IMR-90 (cell line): ENCODE measurements around the gene DUS1L. TPM values are rescaled to one million over a fixed set of nuclear protein-coding genes. Genes with fewer than 3 reads are reported as not detected.
A peak's percentile ranks its signal among the peaks of the same experiment; 100 is the strongest.

Source experiments
- ATAC-seq: fragments of 200-7000 bp; cut with Tn5 transposase; 2 replicates; pipeline ENCODE4 v1.9.1; 2020; ENCODE audit warnings: low read depth, mild to moderate bottlenecking, moderate library complexity
- BruUV-seq: library from RNA; stranded (reverse); fragments of 400-500 nt; replicated peaks from 2 replicates; lab custom pipeline; 2021; lab: Mats Ljungman, UMichigan
- CTCF ChIA-PET: fragments of 300-600 bp; formaldehyde crosslinking; extraction: SDS; loops from one replicate; lab custom pipeline; 2021; ENCODE audit warnings: antibody characterized with exemption; lab: Yijun Ruan, JAX
- POLR2A ChIA-PET: fragments of 300-600 bp; sonication (Branson Sonifier 250); formaldehyde crosslinking; loops from one replicate; lab custom pipeline; 2022; ENCODE audit warnings: antibody characterized with exemption; ENCODE audit not compliant: unreplicated experiment; lab: Charles Lee
- DNase-seq: peaks from one replicate; pipeline ENCODE4 v3.0.0; 2013
- H2AFZ ChIP-seq: replicated peaks from 2 replicates; pipeline ENCODE3; 2013; ENCODE audit warnings: low read length, mild to moderate bottlenecking; ENCODE audit not compliant: poor library complexity
- H2AK5ac ChIP-seq: 2 replicates; pipeline ENCODE4 v1.6.1; 2013; ENCODE audit warnings: low read depth, low read length, inconsistent platforms
- H2AK9ac ChIP-seq: replicated peaks from 2 replicates; pipeline ENCODE3; 2013; ENCODE audit warnings: mild to moderate bottlenecking, low read depth, low read length, moderate library complexity; ENCODE audit not compliant: poor library complexity
- H2BK120ac ChIP-seq: 2 replicates; pipeline ENCODE4 v1.6.1; 2013; ENCODE audit warnings: low read depth, low read length, inconsistent platforms
- H2BK15ac ChIP-seq: 3 replicates; pipeline ENCODE4 v1.6.1; 2013; ENCODE audit warnings: low read depth, low read length, inconsistent platforms
- H2BK20ac ChIP-seq: 2 replicates; pipeline ENCODE4 v1.6.1; 2013; ENCODE audit warnings: low read depth, mild to moderate bottlenecking, inconsistent platforms, low read length, moderate library complexity
- H2BK5ac ChIP-seq: 2 replicates; pipeline ENCODE4 v1.6.1; 2013; ENCODE audit warnings: mild to moderate bottlenecking, low read depth, low read length, inconsistent platforms; ENCODE audit not compliant: poor library complexity, severe bottlenecking
- H3K14ac ChIP-seq: replicated peaks from 2 replicates; pipeline ENCODE4 v1.6.1; 2013; ENCODE audit warnings: low read depth, low read length, inconsistent platforms
- H3K18ac ChIP-seq: 2 replicates; pipeline ENCODE4 v1.6.1; 2013; ENCODE audit warnings: low read depth, low read length, control low read depth
- H3K23ac ChIP-seq: 2 replicates; pipeline ENCODE4 v1.6.1; 2013; ENCODE audit warnings: low read depth, low read length, inconsistent platforms
- H3K27ac ChIP-seq: 2 replicates; pipeline ENCODE4 v1.5.1; 2013; ENCODE audit warnings: mild to moderate bottlenecking, control low read depth, low read length; ENCODE audit not compliant: insufficient read depth
- H3K27me3 ChIP-seq: 2 replicates; pipeline ENCODE4 v1.6.1; 2013; ENCODE audit warnings: low read length; ENCODE audit not compliant: control insufficient read depth, insufficient read depth
- H3K36me3 ChIP-seq: 2 replicates; pipeline ENCODE4 v1.6.1; 2013; ENCODE audit warnings: low read length, mixed read lengths; ENCODE audit not compliant: control insufficient read depth, insufficient read depth
- H3K4ac ChIP-seq: 2 replicates; pipeline ENCODE4 v1.6.1; 2013; ENCODE audit warnings: low read depth, low read length, inconsistent platforms
- H3K4me1 ChIP-seq: 2 replicates; pipeline ENCODE4 v1.6.1; 2013; ENCODE audit warnings: low read length, mixed read lengths; ENCODE audit not compliant: control insufficient read depth, insufficient read depth
- H3K4me2 ChIP-seq: 2 replicates; pipeline ENCODE4 v1.6.1; 2013; ENCODE audit warnings: low read depth, mild to moderate bottlenecking, control low read depth, low read length, moderate library complexity
- H3K4me3 ChIP-seq: 2 replicates; pipeline ENCODE4 v1.5.1; 2013; ENCODE audit warnings: low read depth, mild to moderate bottlenecking, control low read depth, low read length, moderate library complexity; ENCODE audit not compliant: insufficient read depth
- H3K56ac ChIP-seq: 2 replicates; pipeline ENCODE4 v1.6.1; 2013; ENCODE audit warnings: low read length, inconsistent platforms; ENCODE audit not compliant: insufficient read depth; ENCODE audit errors: extremely low read depth
- H3K79me1 ChIP-seq, 2 experiments: 2 replicates each; pipeline ENCODE4 v1.6.1; 2013; ENCODE audit warnings: low read length in 2 of 2, inconsistent platforms in 1 of 2, low read depth in 1 of 2
- H3K9ac ChIP-seq: 2 replicates; pipeline ENCODE4 v1.6.1; 2013; ENCODE audit warnings: low read depth, low read length, control low read depth
- H3K9me1 ChIP-seq: 2 replicates; pipeline ENCODE4 v1.6.1; 2013; ENCODE audit warnings: low read length, inconsistent platforms; ENCODE audit not compliant: insufficient read depth
- H3K9me3 ChIP-seq: 2 replicates; pipeline ENCODE4 v1.6.1; 2013; ENCODE audit warnings: low read length; ENCODE audit not compliant: control insufficient read depth, insufficient read depth
- H4K20me1 ChIP-seq: 2 replicates; pipeline ENCODE4 v1.6.1; 2013; ENCODE audit warnings: low read length, inconsistent platforms; ENCODE audit not compliant: insufficient read depth
- H4K5ac ChIP-seq: 2 replicates; pipeline ENCODE4 v1.6.1; 2013; ENCODE audit warnings: mild to moderate bottlenecking, low read depth, low read length, control low read depth
- H4K8ac ChIP-seq, 2 experiments: 2 replicates each; pipeline ENCODE4 v1.6.1; 2013; ENCODE audit warnings: low read depth in 2 of 2, low read length in 2 of 2, control low read depth in 1 of 2, inconsistent platforms in 1 of 2
- H4K91ac ChIP-seq: 2 replicates; pipeline ENCODE4 v1.6.1; 2013; ENCODE audit warnings: low read depth, low read length, inconsistent platforms; ENCODE audit not compliant: insufficient read depth
- BHLHE40 ChIP-seq: fragments of 150-350 bp; IDR thresholded peaks from 2 replicates; pipeline ENCODE4 v1.6.1; 2016; ENCODE audit warnings: mild to moderate bottlenecking, low read depth, low read length
- CEBPB ChIP-seq: IDR thresholded peaks from 2 replicates; pipeline ENCODE4 v1.6.1; 2012; ENCODE audit warnings: low read depth, low read length, improper control_type of control experiment
- CTCF ChIP-seq: conservative IDR thresholded peaks from 2 replicates; pipeline ENCODE4 v1.5.1; 2012; ENCODE audit warnings: mild to moderate bottlenecking, low read depth, low read length, improper control_type of control experiment
- MAFK ChIP-seq: IDR thresholded peaks from 2 replicates; pipeline ENCODE4 v1.6.1; 2012; ENCODE audit warnings: low read depth, low read length, improper control_type of control experiment
- MAZ ChIP-seq: IDR thresholded peaks from 2 replicates; pipeline ENCODE4 v1.6.1; 2012; ENCODE audit warnings: low read depth, mild to moderate bottlenecking, low read length, improper control_type of control experiment, moderate library complexity, borderline replicate concordance
- MXI1 ChIP-seq: IDR thresholded peaks from 2 replicates; pipeline ENCODE4 v1.6.1; 2012; ENCODE audit warnings: low read depth, mild to moderate bottlenecking, low read length, moderate library complexity, borderline replicate concordance
- NFE2L2 ChIP-seq: fragments of 150-350 bp; IDR thresholded peaks from 2 replicates; pipeline ENCODE4 v1.6.1; 2016; ENCODE audit warnings: low read depth, mild to moderate bottlenecking, low read length
- POLR2A ChIP-seq: IDR thresholded peaks from 2 replicates; pipeline ENCODE4 v1.6.1; 2012; ENCODE audit warnings: mild to moderate bottlenecking, low read depth, low read length
- RAD21 ChIP-seq: IDR thresholded peaks from 2 replicates; pipeline ENCODE4 v1.6.1; 2012; ENCODE audit warnings: low read length, improper control_type of control experiment
- RCOR1 ChIP-seq: IDR thresholded peaks from 2 replicates; pipeline ENCODE4 v1.6.1; 2012; ENCODE audit warnings: mild to moderate bottlenecking, low read length, improper control_type of control experiment; ENCODE audit not compliant: insufficient replicate concordance
- RFX5 ChIP-seq: IDR thresholded peaks from 2 replicates; pipeline ENCODE4 v1.8.0; 2012; ENCODE audit warnings: low read depth, mild to moderate bottlenecking, low read length, moderate library complexity
- SMC3 ChIP-seq: fragments of 150-350 bp; IDR thresholded peaks from 2 replicates; pipeline ENCODE4 v1.6.1; 2016; ENCODE audit warnings: low read depth, mild to moderate bottlenecking, antibody characterized with exemption, low read length, moderate library complexity
- USF2 ChIP-seq: fragments of 150-350 bp; IDR thresholded peaks from 2 replicates; pipeline ENCODE4 v1.6.1; 2017; ENCODE audit warnings: mild to moderate bottlenecking, antibody characterized with exemption, low read length, low read depth
- WGBS, 2 experiments: methylation state at CpG; one replicate each; pipeline versions ENCODE4 v1.1.5 to v1.1.7; 2013; ENCODE audit warnings: missing lambda C conversion rate in 2 of 2; ENCODE audit not compliant: insufficient read length in 1 of 2; ENCODE audit errors: extremely low coverage in 2 of 2; 5-methylcytosine and 5-hydroxymethylcytosine counted together
- dilution Hi-C: fragments of 300-500 bp; cut with HindIII; formaldehyde crosslinking; loops from one replicate; pipeline ENCODE4 v1.14.3; 2018; ENCODE audit warnings: low sequenced_read_pairs; ENCODE audit not compliant: unreplicated experiment
- in situ Hi-C: fragments of 300-500 bp; cut with MboI; formaldehyde crosslinking; loops from 3 replicates; pipeline ENCODE4 v1.14.3; 2019; ENCODE audit warnings: low sequenced_read_pairs, inconsistent platforms, mixed read lengths
- intact Hi-C: fragments of 100-400 bp; cut with micrococcal nuclease; formaldehyde crosslinking; loops from 2 replicates; pipeline ENCODE4 v1.10.0; 2022
- polyA plus RNA-seq, 3 experiments: library from polyadenylated mRNA; depleted of rRNA; stranded (reverse); fragments of >200 nt; gene quantifications; 2 replicates each; pipeline ENCODE4 v1.2.3, GENCODE V29; 2012; ENCODE audit warnings: low replicate concordance in 1 of 3
- total RNA-seq: library from RNA; depleted of rRNA; stranded (reverse); fragments of >200 nt; gene quantifications from 2 replicates; pipeline ENCODE4 v1.2.3, GENCODE V29; 2012
- TF ChIP-seq, protein P1 (sequence below): fragments of 150-350 bp; IDR thresholded peaks from 2 replicates; pipeline ENCODE4 v1.6.1; 2016; ENCODE audit warnings: low read depth, mild to moderate bottlenecking, low read length, moderate library complexity, borderline replicate concordance

The DUS1L gene
- total and polyA plus RNA-seq, 2 of the 4 experiments (the other 2 are of a cell fraction) = 29.0 to 76.9 TPM

GRCh38 chr17:82023447-82024241, 42.0 kb downstream of the DUS1L start:
- H3K4me1 ChIP-seq = peaks cover 13% of the 10 kb centered on the region
- peak overlapping the region; percentile 90 for H2AK9ac ChIP-seq
- no peak overlapping the region for H2BK20ac ChIP-seq
- H4K91ac ChIP-seq = no peak overlapping the region
- H3K14ac ChIP-seq = no peak overlapping the region
- no TSS peak for BruUV-seq
- H2BK15ac ChIP-seq = no peak overlapping the region
- H2AFZ ChIP-seq = peak overlapping the region; percentile 91
- H3K9ac ChIP-seq = peak overlapping the region; percentile 81
- H2BK120ac ChIP-seq = no peak overlapping the region
- no peaks in the 10 kb centered on the region for H3K9me1 ChIP-seq
- peak overlapping the region; percentile 47; the same call in 1 of the 2 replicates for H3K27ac ChIP-seq
- intact Hi-C loops (loop anchor here (2.0 kb wide), 1 partner anchor 151 kb away; no protein-coding TSS in a partner anchor), dilution Hi-C loops (no loop called here), in situ Hi-C loops (no loop called here)
- no peak overlapping the region for H2BK5ac ChIP-seq
- peak overlapping the region; percentile 57 to 78; a peak in 2 of 4 replicates for H4K8ac ChIP-seq
- ATAC-seq (peak; percentile 6), DNase-seq (peak; percentile 8)
- no peak overlapping the region for H4K5ac ChIP-seq
- CTCF ChIA-PET = interaction anchor here (1.0 to 1.3 kb wide), 2 partner anchors 14 to 64 kb away, joined by 3 to 11 read pairs; partner anchors contain the start of gene DCXR
- no peaks in the 10 kb centered on the region for H3K9me3 ChIP-seq
- H3K18ac ChIP-seq = no peak overlapping the region
- no peaks in the 10 kb centered on the region for H3K27me3 ChIP-seq
- peaks cover 24% of the 10 kb centered on the region for H4K20me1 ChIP-seq
- peaks cover 12 to 46% of the 10 kb centered on the region in 2 experiments for H3K79me1 ChIP-seq
- H3K36me3 ChIP-seq = peaks cover 4% of the 10 kb centered on the region
- peak overlapping the region; percentile 59; the same call in 1 of the 2 replicates for H3K56ac ChIP-seq
- peak overlapping the region; percentile 60; the same call in 1 of the 2 replicates for H2AK5ac ChIP-seq
- POLR2A ChIA-PET = no interaction called here
- peak overlapping the region; percentile 64 for H3K4ac ChIP-seq
- 11% methylated on average over 32 of the region's 55 CpGs; no CpG with 5 or more reads in 1 of the 2 experiments for WGBS, 2 experiments
- H3K4me3 ChIP-seq = peak overlapping the region; percentile 75
- 0 out of 2 replicates have a peak overlapping the region, but pooled peaks have one; percentile 70 for H3K23ac ChIP-seq
- H3K4me2 ChIP-seq = peak overlapping the region; percentile 99
- no peak for TF ChIP-seq RAD21
- TF ChIP-seq BHLHE40 = no peak
- TF ChIP-seq, protein P1, sequence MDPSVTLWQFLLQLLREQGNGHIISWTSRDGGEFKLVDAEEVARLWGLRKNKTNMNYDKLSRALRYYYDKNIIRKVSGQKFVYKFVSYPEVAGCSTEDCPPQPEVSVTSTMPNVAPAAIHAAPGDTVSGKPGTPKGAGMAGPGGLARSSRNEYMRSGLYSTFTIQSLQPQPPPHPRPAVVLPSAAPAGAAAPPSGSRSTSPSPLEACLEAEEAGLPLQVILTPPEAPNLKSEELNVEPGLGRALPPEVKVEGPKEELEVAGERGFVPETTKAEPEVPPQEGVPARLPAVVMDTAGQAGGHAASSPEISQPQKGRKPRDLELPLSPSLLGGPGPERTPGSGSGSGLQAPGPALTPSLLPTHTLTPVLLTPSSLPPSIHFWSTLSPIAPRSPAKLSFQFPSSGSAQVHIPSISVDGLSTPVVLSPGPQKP = no peak
- TF ChIP-seq MAZ = no peak
- TF ChIP-seq MXI1 = no peak
- TF ChIP-seq RFX5 = no peak
- TF ChIP-seq RCOR1 = no peak
- TF ChIP-seq MAFK = no peak
- no peak for TF ChIP-seq SMC3
- no peak for TF ChIP-seq CTCF
- no peak for TF ChIP-seq NFE2L2
- no peak for TF ChIP-seq USF2
- no peak for TF ChIP-seq POLR2A
- no peak for TF ChIP-seq CEBPB
